MM.1S (cell line): ENCODE data around the gene NSUN7.
A peak's percentile ranks its signal among the peaks of the same experiment; 100 is the strongest.

ENCODE experiments used
- DNase-seq: peaks from one replicate; pipeline ENCODE4 v3.0.0-alpha.2; 2015
- H2AFZ ChIP-seq: fragments of 300-600 bp; sonication (generic); 2 replicates; pipeline ENCODE4 v1.6.0; 2016; ENCODE audit warnings: antibody characterized with exemption, low read length
- H3F3A ChIP-seq: fragments of 300-600 bp; sonication (generic); 2 replicates; pipeline ENCODE4 v1.6.1; 2016; ENCODE audit warnings: mild to moderate bottlenecking, antibody characterized with exemption, low read length, moderate library complexity, mixed read lengths; ENCODE audit not compliant: insufficient read depth
- H3K27ac ChIP-seq: fragments of 300-600 bp; sonication (generic); 2 replicates; pipeline ENCODE4 v1.5.1; 2016; ENCODE audit warnings: mild to moderate bottlenecking, low read length
- H3K27me3 ChIP-seq: fragments of 300-600 bp; sonication (generic); replicated peaks from 2 replicates; pipeline ENCODE4 v1.6.0; 2016; ENCODE audit warnings: low read length; ENCODE audit not compliant: insufficient read depth
- H3K36me3 ChIP-seq: fragments of 300-600 bp; sonication (generic); replicated peaks from 2 replicates; pipeline ENCODE4 v1.6.1; 2016; ENCODE audit warnings: mild to moderate bottlenecking, low read length, mixed read lengths; ENCODE audit not compliant: insufficient read depth
- H3K4me1 ChIP-seq: fragments of 300-600 bp; sonication (generic); 2 replicates; pipeline ENCODE4 v1.6.1; 2016; ENCODE audit warnings: low read length, mixed read lengths
- H3K4me2 ChIP-seq: fragments of 300-600 bp; sonication (generic); 2 replicates; pipeline ENCODE4 v1.6.0; 2016; ENCODE audit warnings: low read depth, low read length
- H3K4me3 ChIP-seq: fragments of 300-600 bp; sonication (generic); 2 replicates; pipeline ENCODE4 v1.5.1; 2016; ENCODE audit warnings: low read length, mixed read lengths
- H3K79me2 ChIP-seq: fragments of 300-600 bp; sonication (generic); 2 replicates; pipeline ENCODE4 v1.6.1; 2016; ENCODE audit warnings: mixed run types, low read length, mixed read lengths
- H3K9ac ChIP-seq: fragments of 300-600 bp; sonication (generic); 2 replicates; pipeline ENCODE4 v1.6.1; 2016; ENCODE audit warnings: low read length, mixed read lengths
- H3K9me2 ChIP-seq: fragments of 300-600 bp; sonication (generic); replicated peaks from 2 replicates; pipeline ENCODE4 v1.6.1; 2016; ENCODE audit warnings: mild to moderate bottlenecking, low read length, mixed read lengths; ENCODE audit not compliant: insufficient read depth
- H3K9me3 ChIP-seq: fragments of 300-600 bp; sonication (generic); replicated peaks from 2 replicates; pipeline ENCODE4 v1.6.1; 2016; ENCODE audit warnings: mild to moderate bottlenecking, low read length, mixed read lengths; ENCODE audit not compliant: insufficient read depth
- H4K20me1 ChIP-seq: fragments of 300-600 bp; sonication (generic); 2 replicates; pipeline ENCODE4 v1.6.1; 2016; ENCODE audit warnings: mild to moderate bottlenecking, low read length, moderate library complexity, mixed read lengths; ENCODE audit not compliant: insufficient read depth
- CTCF ChIP-seq: fragments of 300-600 bp; sonication (generic); IDR thresholded peaks from 2 replicates; pipeline ENCODE4 v1.5.1; 2016; ENCODE audit warnings: antibody characterized with exemption, low read length, mixed read lengths
- EZH2 ChIP-seq: fragments of 300-600 bp; sonication (generic); optimal IDR thresholded peaks from 2 replicates; pipeline ENCODE3; 2017; ENCODE audit warnings: low read depth, mild to moderate bottlenecking, antibody characterized with exemption, low read length, mixed read lengths
- EZH2phosphoT487 ChIP-seq: fragments of 300-600 bp; sonication (generic); IDR thresholded peaks from 2 replicates; pipeline ENCODE4 v1.6.1; 2018; ENCODE audit warnings: antibody characterized with exemption, low read length

The NSUN7 gene

GRCh38 chr4:40749717-40750460 is at the start of gene NSUN7:
NSUN7 (plus strand) TSS chr4:40749955; CDS start chr4:40750694, 739 bp downstream.
- Histone ChIP-seq H3K4me3 (peak within 1 kb of the TSS; percentile 43; the same call in 1 of the 2 replicates), H3K9me2 (no peaks in the 10 kb centered on the region), H3K9ac (no peak within 1 kb of the TSS), H3K27ac (no peak within 1 kb of the TSS), H4K20me1 (no peaks in the 10 kb centered on the region), H3F3A (no peaks in the 10 kb centered on the region), H2AFZ (peak within 1 kb of the TSS; percentile 33), H3K79me2 (no peaks in the 10 kb centered on the region), H3K9me3 (no peaks in the 10 kb centered on the region), H3K4me2 (peak within 1 kb of the TSS; percentile 38; the same call in 1 of the 2 replicates), H3K27me3 (no peaks in the 10 kb centered on the region), H3K4me1 (no peaks in the 10 kb centered on the region; the same call in 1 of the 2 replicates), H3K36me3 (no peaks in the 10 kb centered on the region)
- TF ChIP-seq EZH2 (no peak), EZH2phosphoT487 (no peak), CTCF (no peak)
- DNase-seq = no peak

GRCh38 chr4:40702137-40702799 is 47.5 kb upstream of the NSUN7 start:
- Histone ChIP-seq H3K9me3 (no peaks in the 10 kb centered on the region), H3K36me3 (no peaks in the 10 kb centered on the region), H3K79me2 (no peaks in the 10 kb centered on the region), H3K27ac (no peak overlapping the region), H4K20me1 (no peaks in the 10 kb centered on the region), H3F3A (no peaks in the 10 kb centered on the region), H3K27me3 (no peaks in the 10 kb centered on the region), H3K4me2 (no peak overlapping the region), H2AFZ (no peak overlapping the region), H3K4me1 (no peaks in the 10 kb centered on the region), H3K4me3 (no peak overlapping the region), H3K9me2 (no peaks in the 10 kb centered on the region), H3K9ac (no peak overlapping the region)
- no peak for DNase-seq
- no peak for TF ChIP-seq EZH2
- TF ChIP-seq EZH2phosphoT487 = no peak
- no peak for TF ChIP-seq CTCF

- no peak overlapping the region for H3K9ac ChIP-seq
- no peak overlapping the region for H3K4me2 ChIP-seq
- no peaks in the 10 kb centered on the region for H3K4me1 ChIP-seq
- H3K9me3 ChIP-seq = no peaks in the 10 kb centered on the region
- H4K20me1 ChIP-seq = no peaks in the 10 kb centered on the region
- H3K27me3 ChIP-seq = no peaks in the 10 kb centered on the region
- H3K9me2 ChIP-seq = no peaks in the 10 kb centered on the region
- no peak overlapping the region for H3K4me3 ChIP-seq
- H2AFZ ChIP-seq = no peak overlapping the region
- H3K79me2 ChIP-seq = no peaks in the 10 kb centered on the region
- no peak for DNase-seq
- TF ChIP-seq CTCF = no peak
- TF ChIP-seq EZH2 = no peak
- TF ChIP-seq EZH2phosphoT487 = no peak
- H3F3A ChIP-seq = no peaks in the 10 kb centered on the region
- H3K27ac ChIP-seq = no peak overlapping the region
- H3K36me3 ChIP-seq = no peaks in the 10 kb centered on the region
Measured at GRCh38 chr4:40702800-40703151, 47.0 kb upstream of the NSUN7 start.
